HT-29 (cell line): ENCODE results near the gene SULT2A1. TPM values are rescaled to one million over a fixed set of nuclear protein-coding genes. Genes with fewer than 3 reads are reported as not detected.
"Not testable (repeated sequence)": the region's sequence is repeated elsewhere in the genome, so short reads cannot be mapped to it uniquely, and the experiment has no call there.

Source experiments
- DNase-seq: peaks from one replicate; pipeline ENCODE4 v3.0.0-alpha.2; 2015; ENCODE audit warnings: low spot score
- total RNA-seq: library from RNA; depleted of rRNA; stranded (reverse); fragments of >200 nt; shearing (Covaris generic); gene quantifications from 2 replicates; pipeline ENCODE4 v1.2.3, GENCODE V29; 2014; rRNA removed

SULT2A1 gene
- total RNA-seq, 1 experiment from 2014 or later, result not detected

GRCh38 chr19:47860602-47861297 lies 25.4 kb downstream of the SULT2A1 start:
- no peak for DNase-seq

GRCh38 chr19:47859838-47860237 lies 26.3 kb downstream of the SULT2A1 start:
- DNase-seq, result not testable (repeated sequence)

GRCh38 chr19:47858646-47859285 lies 27.3 kb downstream of the SULT2A1 start, which contains the start of gene TPRX2:
Gene TPRX2 (plus strand): TSS chr19:47859235. CDS start chr19:47859247, 12 bp downstream.
- DNase-seq, result not testable (repeated sequence)

GRCh38 chr19:47858231-47858630 lies 27.9 kb downstream of the SULT2A1 start:
- DNase-seq, result not testable (repeated sequence)

- DNase-seq, result no peak
Measured at GRCh38 chr19:47854459-47854858, 31.7 kb downstream of the SULT2A1 start.

- no peak for DNase-seq
Measured at GRCh38 chr19:47853003-47853402, 33.1 kb downstream of the SULT2A1 start.

GRCh38 chr19:47848823-47849473 lies 37.2 kb downstream of the SULT2A1 start:
- no peak for DNase-seq

- DNase-seq, result no peak
Measured at GRCh38 chr19:47848425-47848822, 37.7 kb downstream of the SULT2A1 start.

- DNase-seq, result no peak
Measured at GRCh38 chr19:47842941-47843340, 43.2 kb downstream of the SULT2A1 start.

GRCh38 chr19:47839913-47840312 lies 46.2 kb downstream of the SULT2A1 start:
- no peak for DNase-seq

GRCh38 chr19:47839411-47839810 lies 46.7 kb downstream of the SULT2A1 start:
- no peak for DNase-seq

- DNase-seq, result no peak
Measured at GRCh38 chr19:47836038-47836437, 50.1 kb downstream of the SULT2A1 start.

GRCh38 chr19:47832723-47833122 lies 53.4 kb downstream of the SULT2A1 start:
- DNase-seq, result no peak

- DNase-seq, result no peak
Measured at GRCh38 chr19:47826800-47827199, 59.3 kb downstream of the SULT2A1 start.

GRCh38 chr19:47824396-47824795 lies 61.7 kb downstream of the SULT2A1 start:
- DNase-seq, result no peak

- no peak for DNase-seq
Measured at GRCh38 chr19:47821460-47822020, 64.6 kb downstream of the SULT2A1 start, which contains the start of gene CRX. Gene CRX (plus strand): TSS chr19:47821937. CDS start chr19:47834444, 12,507 bp downstream.

Other genes starting within 250 kb of the SULT2A1 start
- 18.4 and 20.3 TPM in 2 replicates for gene EHD2, start 172.9 kb downstream of the SULT2A1 start, total RNA-seq
- gene NOP53, start 140.8 kb downstream of the SULT2A1 start, total RNA-seq, result 300 and 310 TPM in 2 replicates
- gene SELENOW, start 107.6 kb downstream of the SULT2A1 start, total RNA-seq, result 492 and 534 TPM in 2 replicates
- not detected in 2 replicates for gene TPRX1, start 81.8 kb downstream of the SULT2A1 start, total RNA-seq
- gene CRX, start 64.4 kb downstream of the SULT2A1 start, total RNA-seq, result not detected in 2 replicates
- not detected in 2 replicates for gene TPRX2, start 27.1 kb downstream of the SULT2A1 start, total RNA-seq
- gene BSPH1, start 105.9 kb upstream of the SULT2A1 start, total RNA-seq, result not detected in 2 replicates
- not detected in 2 replicates for gene ELSPBP1, start 108.3 kb upstream of the SULT2A1 start, total RNA-seq
- not detected in 2 replicates for gene CABP5, start 157.8 kb upstream of the SULT2A1 start, total RNA-seq
- gene PLA2G4C, start 224.5 kb upstream of the SULT2A1 start, total RNA-seq, result 1.8 TPM in 1 of 2 replicates, not detected in the other